NCI-H1105 treated with DMSO at 0.1 percent for 48 hours (cell line): ENCODE data around the gene UFC1.

Experiments
- DNase-seq: peaks from one replicate; lab custom pipeline; 2025; lab: John Stamatoyannopoulos, UW

UFC1 gene

DNA sequence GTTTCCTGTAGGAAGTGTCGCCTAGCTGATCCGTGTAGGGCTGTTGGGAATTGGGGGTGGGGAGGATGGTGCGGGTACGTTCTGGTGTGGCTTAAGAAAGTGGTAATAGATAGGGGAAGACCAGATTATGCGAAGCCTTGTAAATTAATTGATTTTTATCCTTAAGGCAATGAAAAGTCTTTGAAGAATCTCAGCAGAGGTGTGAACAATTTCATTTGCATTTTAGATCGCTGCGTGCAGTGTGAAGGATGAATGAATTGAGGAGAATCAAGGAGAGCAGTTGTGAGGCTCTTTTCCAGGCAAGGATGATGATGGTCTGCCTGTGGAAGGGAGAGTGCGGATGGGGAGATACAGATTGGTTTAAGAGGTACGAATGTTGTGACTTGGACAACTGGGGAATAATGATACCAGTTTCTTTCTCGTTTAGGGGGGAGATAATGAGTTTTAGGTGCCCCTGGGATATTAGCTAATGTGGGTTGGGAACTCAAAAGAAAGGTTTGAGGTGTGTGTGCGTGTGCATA, 20.5 kb upstream of the UFC1 start:
- no peak for DNase-seq

DNA sequence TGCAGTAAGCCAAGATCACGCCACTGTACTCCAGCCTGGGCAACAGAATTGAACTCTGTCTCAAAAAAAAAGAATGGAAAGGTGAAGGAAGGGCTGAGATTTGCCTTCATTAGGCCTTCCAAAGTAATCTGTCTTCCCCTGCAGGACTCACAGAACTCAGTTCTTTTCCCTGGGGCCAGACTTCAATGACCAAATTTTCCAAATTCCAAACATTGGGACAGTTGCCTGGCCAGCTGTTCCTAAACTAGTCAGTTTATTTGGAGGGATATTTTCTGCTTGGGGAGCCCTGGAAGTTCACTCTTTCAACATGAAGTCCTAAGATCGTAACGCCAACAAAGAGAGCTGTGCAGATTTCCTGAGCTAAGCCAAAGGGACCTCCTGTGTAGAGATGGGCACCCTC, 15.9 kb upstream of the UFC1 start:
- no peak for DNase-seq

DNA sequence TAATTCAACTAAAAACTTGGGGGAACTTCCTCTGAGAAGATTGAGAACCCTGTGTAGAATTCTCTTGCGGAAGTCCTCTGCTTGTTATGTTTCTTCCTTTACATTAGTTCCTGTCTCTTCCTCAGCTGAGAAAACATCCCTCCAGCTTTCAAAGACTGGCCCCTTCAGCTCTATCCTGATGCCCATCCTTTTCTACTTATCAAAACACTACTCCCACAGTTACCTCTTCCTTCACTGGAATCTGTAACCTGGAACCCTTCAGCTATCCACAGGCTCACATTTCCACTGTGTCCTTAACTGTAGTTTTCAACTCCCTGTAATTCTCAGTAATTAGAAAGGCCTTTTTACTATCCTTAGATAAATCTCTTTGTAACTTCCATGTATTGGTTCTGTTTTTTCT, 15.3 kb upstream of the UFC1 start:
- DNase-seq, result no peak

DNA sequence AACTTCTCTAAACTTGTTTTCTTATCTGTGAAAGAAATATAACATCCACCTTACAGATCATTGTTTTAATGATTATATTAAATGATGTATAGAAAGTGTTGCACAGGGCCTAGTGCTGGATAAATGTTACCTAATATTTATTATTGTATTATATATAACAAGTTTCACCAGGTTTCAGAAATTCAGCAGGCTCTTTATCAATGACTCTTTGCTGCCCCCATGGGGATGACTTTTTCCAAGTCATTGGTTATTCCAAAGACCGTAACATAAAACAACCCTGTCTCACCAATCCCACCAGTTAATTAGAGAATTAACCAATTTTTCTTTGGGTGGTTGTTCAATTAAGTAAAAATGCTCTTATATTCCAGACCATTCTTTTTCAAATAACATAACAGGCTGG, 14.0 kb upstream of the UFC1 start:
- DNase-seq, result peak; percentile 59

DNA sequence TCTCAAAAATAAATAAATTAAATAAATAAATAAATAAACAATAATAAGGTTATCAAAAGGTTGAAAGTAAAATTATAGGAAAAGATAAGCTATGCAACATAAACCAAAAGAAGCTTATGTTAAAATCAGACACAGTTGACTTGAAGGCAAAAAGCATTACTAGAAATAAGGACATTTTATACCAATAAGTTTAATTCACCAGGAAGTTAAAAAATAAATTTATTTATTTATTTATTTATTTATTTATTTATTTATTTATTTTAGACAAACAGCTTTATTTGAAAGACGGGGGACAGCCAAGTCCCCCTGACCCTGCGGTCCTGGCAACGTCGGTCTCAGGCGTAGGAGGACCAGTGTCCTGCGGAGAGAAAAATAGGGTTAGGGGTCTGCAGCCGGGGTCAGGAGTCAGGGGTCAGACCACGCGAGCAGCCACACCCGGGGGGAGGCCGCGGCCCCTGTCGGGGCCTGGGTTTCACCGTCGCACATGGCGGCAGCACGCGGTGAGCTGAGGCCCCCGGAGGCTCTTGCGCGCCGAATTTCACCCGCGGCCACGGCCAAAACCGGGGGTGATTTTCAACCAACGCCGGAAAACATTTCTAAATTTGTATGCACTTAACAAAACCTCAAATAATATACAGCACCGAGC, 12.9 kb upstream of the UFC1 start:
- DNase-seq, result no peak

DNA sequence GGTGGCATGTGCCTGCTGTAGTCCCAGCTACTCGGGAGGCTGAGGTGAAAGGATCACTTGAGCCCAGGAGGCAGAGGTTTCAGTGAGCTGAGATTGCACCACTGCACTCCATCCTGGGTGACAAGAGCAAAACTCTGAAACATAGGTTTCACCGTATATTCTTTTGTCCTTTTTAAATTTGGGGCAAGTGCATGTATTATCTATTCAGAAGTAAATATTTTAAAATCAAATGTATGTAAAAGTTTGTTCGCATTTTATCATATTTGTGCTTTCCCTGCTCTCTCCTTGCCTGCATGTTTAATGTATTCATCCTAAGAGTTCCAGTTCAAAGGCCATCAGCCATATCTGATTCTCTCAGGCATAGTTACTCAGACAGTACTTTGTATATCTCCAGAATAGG, 7.9 kb upstream of the UFC1 start:
- DNase-seq, result no peak

DNA sequence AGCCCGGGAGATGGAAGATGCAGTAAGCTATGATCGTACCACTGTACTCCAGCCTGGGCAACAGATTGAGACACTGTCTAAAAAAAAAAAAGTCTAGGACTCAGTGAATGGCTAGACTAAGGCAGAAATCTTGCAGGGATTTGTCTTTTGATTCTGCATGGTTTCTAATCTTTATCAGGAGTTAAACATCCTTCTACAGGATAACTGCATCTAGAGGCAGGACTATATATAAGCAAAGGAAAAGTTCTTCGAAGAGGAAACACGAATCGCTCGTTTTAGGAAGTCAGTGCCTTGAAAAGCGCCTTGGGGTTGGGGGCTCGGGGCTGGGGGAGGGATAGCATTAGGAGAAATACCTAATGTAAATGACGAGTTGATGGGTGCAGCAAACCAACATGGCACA, 602 bp upstream of the UFC1 start:
- no peak for DNase-seq

DNA sequence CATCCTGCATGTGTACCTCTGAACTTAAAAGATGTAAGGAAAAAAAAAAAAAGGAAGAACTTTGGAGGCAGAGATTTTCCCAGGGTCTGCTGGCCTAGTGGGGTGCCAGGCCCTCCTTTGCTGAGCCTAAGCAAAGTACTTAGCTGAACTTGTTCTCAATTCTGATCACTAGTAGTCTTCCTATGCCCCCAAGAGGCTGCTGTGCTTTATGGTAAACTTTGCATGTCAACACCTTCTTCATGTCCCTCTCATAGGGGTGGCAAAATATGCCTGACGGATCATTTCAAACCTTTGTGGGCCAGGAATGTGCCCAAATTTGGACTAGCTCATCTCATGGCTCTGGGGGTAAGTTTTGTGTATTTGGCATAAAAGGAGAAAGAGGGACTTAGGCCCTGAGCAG, 4.1 kb downstream of the UFC1 start:
- DNase-seq, result no peak

DNA sequence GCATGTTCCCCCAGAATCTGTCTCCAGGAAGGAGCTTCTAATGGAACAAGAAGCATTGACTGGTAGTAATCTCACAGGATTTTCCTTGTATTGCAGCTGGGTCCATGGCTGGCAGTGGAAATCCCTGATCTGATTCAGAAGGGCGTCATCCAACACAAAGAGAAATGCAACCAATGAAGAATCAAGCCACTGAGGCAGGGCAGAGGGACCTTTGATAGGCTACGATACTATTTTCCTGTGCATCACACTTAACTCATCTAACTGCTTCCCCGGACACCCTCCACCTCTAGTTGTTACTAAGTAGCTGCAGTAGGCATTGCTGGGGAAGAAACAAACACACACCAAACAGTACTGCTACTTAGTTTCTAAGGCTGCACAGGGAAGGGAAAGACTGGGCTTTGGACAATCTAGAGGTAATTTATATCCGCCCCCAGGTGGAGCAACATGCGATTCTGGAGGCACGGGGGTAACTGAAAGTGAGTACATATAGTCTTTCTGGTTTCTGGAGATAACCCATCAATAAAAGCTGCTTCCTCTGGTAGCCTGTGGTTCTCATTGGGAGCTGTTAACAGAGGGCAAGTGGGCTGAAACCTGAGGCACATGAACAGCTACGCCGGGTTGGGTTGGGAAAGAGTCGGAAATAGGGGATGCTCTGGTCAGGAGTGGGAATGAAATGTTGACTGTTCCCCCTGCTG, 4.7 kb downstream of the UFC1 start:
- DNase-seq, result no peak

DNA sequence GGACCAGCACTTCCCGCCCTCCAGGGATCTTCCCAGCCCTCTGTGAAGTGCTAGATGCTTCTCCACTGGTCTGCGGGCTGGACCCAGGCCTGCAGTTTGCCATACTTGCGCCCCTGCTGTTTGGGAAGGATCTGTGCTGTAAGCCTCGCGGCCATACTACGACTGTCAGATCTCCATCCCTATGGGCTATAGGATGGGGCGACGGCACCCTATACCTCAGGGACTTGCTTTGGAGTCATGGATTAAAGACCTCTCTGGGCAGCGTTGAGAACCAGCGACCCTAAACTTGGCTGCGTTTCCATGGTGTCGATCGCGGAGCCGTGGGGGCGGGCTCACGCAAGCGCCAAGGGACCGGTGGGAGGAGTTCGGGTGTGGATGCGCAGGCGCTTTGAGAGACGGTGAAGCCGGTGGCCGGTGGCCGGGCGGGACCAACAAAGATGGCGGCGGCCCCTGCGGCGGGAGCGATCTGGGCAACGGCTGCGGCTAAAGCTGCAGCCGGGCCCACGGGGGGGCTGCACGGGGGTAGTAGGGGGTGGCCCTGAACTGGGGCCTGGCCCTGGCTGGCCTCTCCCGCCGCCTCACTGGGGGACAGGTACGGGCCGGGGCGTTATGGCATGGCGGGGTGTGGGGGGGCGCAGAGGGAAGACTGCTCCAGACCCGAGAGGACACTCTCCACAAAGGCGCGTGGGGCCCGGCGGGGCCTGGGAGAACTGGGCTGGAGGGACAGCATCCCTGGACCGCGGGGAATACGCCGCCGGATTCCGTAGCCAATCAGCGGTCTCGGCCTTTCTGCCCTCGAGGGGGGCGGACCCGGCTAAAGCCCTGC, 5.5 kb downstream of the UFC1 start, which contains the start of gene USP21:
Gene USP21 (plus strand): TSS at position 414 of the 826 bp plus-strand sequence. CDS start 1,141 bp downstream, outside the sequence.
- DNase-seq, result peak; percentile 91

DNA sequence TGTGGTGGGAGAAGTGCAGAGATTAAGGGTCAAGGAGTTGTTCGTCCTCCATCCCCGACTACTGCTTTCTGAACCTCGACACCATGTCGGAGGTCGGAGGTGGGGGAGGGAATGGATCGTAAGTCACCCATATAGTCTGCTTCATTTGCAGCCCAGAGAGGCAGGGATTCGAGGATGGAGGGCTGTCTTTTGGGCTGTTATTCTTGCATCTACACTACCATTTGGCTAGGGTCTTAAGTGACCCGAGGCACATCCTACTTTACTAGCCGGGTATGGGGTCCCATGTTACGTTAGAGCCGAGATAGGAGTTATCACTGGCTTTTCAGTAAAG, 6.1 kb downstream of the UFC1 start:
- no peak for DNase-seq

DNA sequence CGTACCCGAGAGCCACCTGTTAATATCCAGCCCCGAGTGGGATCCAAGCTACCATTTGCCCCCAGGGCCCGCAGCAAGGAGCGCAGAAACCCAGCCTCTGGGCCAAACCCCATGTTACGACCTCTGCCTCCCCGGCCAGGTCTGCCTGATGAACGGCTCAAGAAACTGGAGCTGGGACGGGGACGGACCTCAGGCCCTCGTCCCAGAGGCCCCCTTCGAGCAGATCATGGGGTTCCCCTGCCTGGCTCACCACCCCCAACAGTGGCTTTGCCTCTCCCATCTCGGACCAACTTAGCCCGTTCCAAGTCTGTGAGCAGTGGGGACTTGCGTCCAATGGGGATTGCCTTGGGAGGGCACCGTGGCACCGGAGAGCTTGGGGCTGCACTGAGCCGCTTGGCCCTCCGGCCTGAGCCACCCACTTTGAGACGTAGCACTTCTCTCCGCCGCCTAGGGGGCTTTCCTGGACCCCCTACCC, 6.9 kb downstream of the UFC1 start:
- DNase-seq, result no peak

DNA sequence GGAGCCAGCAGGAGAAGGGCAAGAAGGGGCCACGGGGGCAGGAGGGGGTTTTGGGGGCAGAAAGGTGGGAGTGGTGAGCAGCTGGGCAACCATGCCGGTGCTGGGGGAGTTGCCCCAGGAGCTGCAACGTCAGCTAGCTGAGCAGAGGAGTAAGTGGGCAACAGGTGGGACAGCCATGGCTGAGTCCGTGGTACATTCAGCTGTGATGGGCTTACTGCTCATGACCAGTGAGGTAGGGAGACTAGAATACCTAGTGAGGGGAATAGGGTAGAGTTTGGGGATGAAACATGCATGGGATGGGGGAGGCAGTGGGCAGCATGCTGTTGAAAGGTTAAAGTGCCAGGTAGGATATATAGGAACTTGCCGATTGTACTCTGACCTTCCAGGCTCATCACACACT, 7.9 kb downstream of the UFC1 start:
- DNase-seq, result no peak

DNA sequence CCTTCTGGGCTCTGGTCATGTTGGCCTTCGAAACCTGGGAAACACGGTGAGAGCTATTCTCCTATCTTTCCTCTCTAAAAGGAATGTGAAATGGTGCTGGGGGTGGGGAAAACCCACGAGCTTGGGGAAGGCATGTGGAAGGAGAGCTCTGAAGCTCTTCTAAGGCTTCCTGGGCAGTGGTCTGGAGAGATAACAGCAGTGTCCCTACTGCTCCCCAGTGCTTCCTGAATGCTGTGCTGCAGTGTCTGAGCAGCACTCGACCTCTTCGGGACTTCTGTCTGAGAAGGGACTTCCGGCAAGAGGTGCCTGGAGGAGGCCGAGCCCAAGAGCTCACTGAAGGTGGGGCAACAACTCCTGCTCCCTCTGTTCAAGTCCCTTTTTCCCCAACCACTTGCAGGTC, 8.3 kb downstream of the UFC1 start:
- no peak for DNase-seq

DNA sequence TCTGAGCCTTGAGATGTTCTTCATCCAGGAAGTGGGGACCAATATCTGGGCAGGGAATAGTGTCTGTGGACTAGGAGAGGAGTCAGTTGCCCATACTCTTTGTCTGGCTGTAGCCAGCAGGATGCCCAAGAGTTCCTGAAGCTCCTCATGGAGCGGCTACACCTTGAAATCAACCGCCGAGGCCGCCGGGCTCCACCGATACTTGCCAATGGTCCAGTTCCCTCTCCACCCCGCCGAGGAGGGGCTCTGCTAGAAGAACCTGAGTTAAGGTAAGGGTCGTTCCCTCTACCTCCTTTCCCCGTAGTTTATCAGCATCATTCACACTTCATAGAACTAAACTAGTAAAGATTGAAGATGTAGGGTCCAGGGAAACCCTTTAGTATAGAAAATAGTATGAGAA, 9.0 kb downstream of the UFC1 start:
- no peak for DNase-seq

DNA sequence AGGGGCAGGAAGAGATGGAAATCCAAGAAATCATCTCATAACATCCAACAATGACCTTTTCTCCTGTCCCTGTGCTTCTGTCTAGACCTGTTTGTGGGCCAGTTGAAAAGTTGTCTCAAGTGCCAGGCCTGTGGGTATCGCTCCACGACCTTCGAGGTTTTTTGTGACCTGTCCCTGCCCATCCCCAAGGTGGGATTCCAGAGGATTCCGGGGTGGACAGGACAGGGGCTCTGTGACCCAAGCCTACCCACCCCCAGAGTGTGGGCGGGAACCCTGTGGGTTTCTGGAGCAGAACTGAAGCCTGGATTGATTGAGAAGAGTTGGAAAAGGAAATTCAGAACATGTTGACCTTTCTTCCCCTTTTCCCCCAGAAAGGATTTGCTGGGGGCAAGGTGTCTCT, 10.0 kb downstream of the UFC1 start:
- DNase-seq, result no peak

DNA sequence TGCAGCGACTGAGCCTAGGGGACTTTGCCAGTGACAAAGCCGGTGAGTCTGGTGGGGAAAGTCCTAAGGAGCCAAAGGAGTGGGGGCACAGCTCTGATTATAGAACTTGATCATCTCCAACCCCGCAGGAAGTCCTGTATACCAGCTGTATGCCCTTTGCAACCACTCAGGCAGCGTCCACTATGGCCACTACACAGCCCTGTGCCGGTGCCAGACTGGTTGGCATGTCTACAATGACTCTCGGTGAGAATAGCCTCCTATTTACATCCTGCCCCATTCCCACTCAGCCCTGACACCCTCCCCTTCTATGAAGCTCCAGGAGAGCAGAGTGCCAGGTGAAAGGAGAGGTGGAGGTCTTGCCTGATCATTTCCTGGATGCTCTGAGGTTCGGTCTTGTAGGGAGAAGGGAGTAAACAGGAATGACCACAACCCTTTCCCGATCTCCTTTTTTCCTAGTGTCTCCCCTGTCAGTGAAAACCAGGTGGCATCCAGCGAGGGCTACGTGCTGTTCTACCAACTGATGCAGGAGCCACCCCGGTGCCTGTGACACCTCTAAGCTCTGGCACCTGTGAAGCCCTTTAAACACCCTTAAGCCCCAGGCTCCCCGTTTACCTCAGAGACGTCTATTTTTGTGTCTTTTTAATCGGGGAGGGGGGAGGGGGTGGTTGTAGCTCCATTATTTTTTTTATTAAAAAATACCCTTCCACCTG, 11.3 kb downstream of the UFC1 start:
- no peak for DNase-seq

DNA sequence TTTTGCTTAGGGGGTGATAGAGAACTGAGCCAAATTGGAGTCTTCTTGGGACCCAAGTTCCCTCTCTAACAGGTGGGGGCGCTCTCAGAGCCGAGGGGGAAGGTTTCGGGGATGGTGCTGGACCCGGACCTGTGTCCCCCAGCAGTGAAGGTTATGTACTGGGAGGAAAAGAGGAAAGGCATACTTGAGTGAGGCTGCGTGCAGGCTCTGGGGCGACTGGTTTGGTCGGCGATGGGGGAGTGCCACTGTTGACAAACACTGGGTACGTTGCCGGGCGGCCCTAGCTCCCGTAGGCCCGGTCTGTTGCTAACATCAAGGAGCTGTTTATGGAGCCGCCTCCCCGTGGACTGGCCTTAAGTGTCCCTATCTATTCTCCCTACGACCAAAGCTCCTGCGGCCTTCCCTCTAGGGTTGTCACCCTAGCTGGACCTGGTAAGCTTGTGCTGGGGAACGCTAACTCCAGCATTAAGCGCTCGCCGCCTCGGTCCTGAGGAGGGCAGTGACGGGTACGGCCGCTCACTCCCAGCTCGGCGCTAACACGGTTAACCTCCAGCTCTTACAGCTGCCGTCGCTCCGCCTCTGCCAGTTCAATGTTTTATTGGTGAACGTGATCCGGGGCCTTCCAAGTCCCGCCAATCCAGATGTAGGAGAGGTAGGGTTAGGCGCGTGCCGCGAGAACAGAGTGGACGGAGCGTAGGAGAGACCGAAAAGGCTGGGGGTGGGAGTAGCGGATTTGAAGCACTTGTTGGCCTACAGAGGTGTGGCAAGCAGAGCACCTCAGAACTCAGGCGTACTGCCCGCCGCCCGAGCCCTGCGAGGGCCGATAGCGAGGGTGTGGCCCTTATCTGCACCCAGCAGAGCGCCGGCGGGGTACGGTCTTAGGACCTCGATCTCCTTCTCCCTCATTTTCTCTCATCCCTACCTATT, 12.2 kb downstream of the UFC1 start, which contains the start of gene PPOX:
Gene PPOX (plus strand): TSS at position 685 of the 927 bp plus-strand sequence. CDS start 422 bp downstream, outside the sequence.
- DNase-seq, result peak; percentile 99

DNA sequence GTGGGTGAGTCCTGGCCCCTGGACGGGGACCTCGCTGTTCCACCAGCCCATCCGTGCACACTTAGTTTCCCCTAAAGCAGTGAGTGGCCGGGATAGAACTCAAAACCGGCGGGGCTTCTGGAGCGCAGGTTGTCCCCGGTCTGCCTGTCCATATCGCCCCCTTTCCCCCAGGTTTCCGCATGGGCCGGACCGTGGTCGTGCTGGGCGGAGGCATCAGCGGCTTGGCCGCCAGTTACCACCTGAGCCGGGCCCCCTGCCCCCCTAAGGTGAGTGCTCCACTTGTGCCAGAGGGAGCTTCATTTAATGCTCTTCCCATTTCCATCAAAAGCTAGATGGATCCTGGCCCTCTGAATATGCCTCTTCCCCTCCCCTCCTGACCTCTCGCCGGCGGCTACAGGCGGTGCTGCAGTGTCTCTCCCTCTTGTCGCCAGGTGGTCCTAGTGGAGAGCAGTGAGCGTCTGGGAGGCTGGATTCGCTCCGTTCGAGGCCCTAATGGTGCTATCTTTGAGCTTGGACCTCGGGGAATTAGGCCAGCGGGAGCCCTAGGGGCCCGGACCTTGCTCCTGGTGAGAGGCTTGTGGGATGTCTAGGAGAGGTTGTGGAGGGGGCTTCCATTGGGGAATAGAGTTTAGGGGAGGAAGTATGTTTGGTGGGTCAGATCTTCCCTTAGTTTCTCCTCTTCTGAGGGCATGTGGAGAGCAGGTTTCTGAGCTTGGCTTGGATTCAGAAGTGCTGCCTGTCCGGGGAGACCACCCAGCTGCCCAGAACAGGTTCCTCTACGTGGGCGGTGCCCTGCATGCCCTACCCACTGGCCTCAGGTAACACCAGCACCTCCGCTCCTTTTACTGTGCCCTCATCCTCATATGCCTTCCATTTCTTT, 13.1 kb downstream of the UFC1 start:
- peak; percentile 33 for DNase-seq

DNA sequence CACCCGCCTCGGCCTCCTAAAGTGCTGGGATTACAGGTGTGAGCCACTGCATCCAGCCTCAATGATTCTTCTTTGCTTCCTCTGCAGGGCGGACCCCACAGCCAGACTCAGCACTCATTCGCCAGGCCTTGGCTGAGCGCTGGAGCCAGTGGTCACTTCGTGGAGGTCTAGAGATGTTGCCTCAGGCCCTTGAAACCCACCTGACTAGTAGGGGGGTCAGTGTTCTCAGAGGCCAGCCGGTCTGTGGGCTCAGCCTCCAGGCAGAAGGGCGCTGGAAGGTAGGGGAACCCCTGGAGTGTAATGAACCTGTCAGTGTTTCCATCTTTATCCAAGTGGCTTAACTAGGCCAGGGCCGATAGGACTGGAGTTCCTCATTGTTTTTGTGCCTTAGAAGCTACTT, 15.1 kb downstream of the UFC1 start:
- DNase-seq, result no peak
